GM19395 (cell line): ENCODE results near the gene SLIT1.

ENCODE experiments used
- ATAC-seq: cut with Tn5 transposase; IDR thresholded peaks from one replicate; pipeline ENCODE4 v1.9.1; 2021; ENCODE audit warnings: mild to moderate bottlenecking, moderate library complexity; ENCODE audit not compliant: unreplicated experiment

SLIT1 gene

GRCh38 chr10:97028832-97029178, 157.0 kb downstream of the SLIT1 start:
- ATAC-seq: no peak

- no peak for ATAC-seq
Measured at GRCh38 chr10:97028126-97028831, 157.5 kb downstream of the SLIT1 start.

- ATAC-seq: no peak
Measured at GRCh38 chr10:97025613-97026242, 160.0 kb downstream of the SLIT1 start.

- no peak for ATAC-seq
Measured at GRCh38 chr10:97024168-97025073, 161.3 kb downstream of the SLIT1 start.

GRCh38 chr10:97023401-97024167, 162.2 kb downstream of the SLIT1 start:
- ATAC-seq: no peak

GRCh38 chr10:97022616-97023015, 163.1 kb downstream of the SLIT1 start:
- ATAC-seq: no peak

- no peak for ATAC-seq
Measured at GRCh38 chr10:97020452-97021400, 165.0 kb downstream of the SLIT1 start.

GRCh38 chr10:97019213-97019844, 166.4 kb downstream of the SLIT1 start:
- ATAC-seq: no peak

GRCh38 chr10:97018251-97019212, 167.2 kb downstream of the SLIT1 start:
- ATAC-seq: no peak

GRCh38 chr10:97017474-97017903, 168.3 kb downstream of the SLIT1 start:
- no peak for ATAC-seq

- peak; percentile 85 for ATAC-seq
Measured at GRCh38 chr10:97016728-97017473, 168.9 kb downstream of the SLIT1 start.

- no peak for ATAC-seq
Measured at GRCh38 chr10:97015240-97015639, 170.5 kb downstream of the SLIT1 start.

- no peak for ATAC-seq
Measured at GRCh38 chr10:97013983-97014382, 171.8 kb downstream of the SLIT1 start.

- no peak for ATAC-seq
Measured at GRCh38 chr10:97013568-97013967, 172.2 kb downstream of the SLIT1 start.

- no peak for ATAC-seq
Measured at GRCh38 chr10:97012470-97012869, 173.3 kb downstream of the SLIT1 start.

GRCh38 chr10:97011397-97011796, 174.4 kb downstream of the SLIT1 start:
- no peak for ATAC-seq

GRCh38 chr10:97010695-97011206, 175.0 kb downstream of the SLIT1 start:
- ATAC-seq: no peak
